ENCODE data around the gene MACROD2.

The MACROD2 gene

DNA sequence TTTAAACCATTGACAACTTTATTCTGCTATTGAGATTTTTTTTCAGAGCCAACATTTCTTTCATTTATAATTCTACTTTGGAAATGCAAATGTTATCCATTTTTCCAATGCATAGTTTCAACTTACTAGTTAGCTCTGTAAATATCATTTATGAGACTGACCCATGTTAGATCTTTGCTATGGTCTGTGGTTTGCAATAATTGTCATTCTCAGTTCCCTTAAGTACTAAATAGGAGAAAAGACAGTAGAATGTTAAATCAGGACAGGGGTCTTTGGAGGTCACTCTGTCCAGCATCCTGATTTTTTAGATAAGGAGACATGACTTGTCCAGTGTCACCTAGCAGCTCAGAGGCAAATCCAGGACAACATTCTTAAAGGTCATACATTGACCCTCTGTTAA lies 864.3 kb downstream of the MACROD2 start:
- no peak for DNase-seq (ENCODE audit: extremely low read depth, low read depth)
- H3K4me3 ChIP-seq (replicated peaks; ENCODE audit: low read depth, low read length) = no peak overlapping the region
- TF ChIP-seq, protein P1, sequence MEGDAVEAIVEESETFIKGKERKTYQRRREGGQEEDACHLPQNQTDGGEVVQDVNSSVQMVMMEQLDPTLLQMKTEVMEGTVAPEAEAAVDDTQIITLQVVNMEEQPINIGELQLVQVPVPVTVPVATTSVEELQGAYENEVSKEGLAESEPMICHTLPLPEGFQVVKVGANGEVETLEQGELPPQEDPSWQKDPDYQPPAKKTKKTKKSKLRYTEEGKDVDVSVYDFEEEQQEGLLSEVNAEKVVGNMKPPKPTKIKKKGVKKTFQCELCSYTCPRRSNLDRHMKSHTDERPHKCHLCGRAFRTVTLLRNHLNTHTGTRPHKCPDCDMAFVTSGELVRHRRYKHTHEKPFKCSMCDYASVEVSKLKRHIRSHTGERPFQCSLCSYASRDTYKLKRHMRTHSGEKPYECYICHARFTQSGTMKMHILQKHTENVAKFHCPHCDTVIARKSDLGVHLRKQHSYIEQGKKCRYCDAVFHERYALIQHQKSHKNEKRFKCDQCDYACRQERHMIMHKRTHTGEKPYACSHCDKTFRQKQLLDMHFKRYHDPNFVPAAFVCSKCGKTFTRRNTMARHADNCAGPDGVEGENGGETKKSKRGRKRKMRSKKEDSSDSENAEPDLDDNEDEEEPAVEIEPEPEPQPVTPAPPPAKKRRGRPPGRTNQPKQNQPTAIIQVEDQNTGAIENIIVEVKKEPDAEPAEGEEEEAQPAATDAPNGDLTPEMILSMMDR (IDR thresholded peaks at IDR 0.05; ENCODE audit: low read depth, low read length, missing control alignments) = no peak

DNA sequence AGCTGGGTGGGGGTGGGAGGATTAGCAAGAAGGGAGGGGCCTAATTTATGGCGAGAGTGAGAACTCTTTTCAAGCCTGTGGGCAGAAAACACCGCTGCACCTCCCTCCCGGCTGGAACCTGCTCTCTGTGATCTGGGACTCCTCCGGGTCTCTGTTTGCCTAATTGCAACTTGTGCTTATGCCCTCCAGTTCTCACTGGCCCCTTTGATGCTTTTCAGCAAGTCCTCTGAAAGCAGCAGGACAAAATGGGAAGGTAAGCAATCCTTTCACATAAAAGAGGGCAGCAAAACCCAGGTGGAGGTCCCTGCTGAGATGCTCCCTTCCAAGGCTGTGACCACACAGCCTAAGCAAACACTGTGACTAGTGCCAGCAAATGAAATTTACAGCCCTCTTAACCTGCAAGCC lies 865.1 kb downstream of the MACROD2 start:
- TF ChIP-seq, protein P1 (IDR thresholded peaks at IDR 0.05; ENCODE audit: low read depth, low read length, missing control alignments) = no peak
- no peak for DNase-seq (ENCODE audit: extremely low read depth, low read depth)

DNA sequence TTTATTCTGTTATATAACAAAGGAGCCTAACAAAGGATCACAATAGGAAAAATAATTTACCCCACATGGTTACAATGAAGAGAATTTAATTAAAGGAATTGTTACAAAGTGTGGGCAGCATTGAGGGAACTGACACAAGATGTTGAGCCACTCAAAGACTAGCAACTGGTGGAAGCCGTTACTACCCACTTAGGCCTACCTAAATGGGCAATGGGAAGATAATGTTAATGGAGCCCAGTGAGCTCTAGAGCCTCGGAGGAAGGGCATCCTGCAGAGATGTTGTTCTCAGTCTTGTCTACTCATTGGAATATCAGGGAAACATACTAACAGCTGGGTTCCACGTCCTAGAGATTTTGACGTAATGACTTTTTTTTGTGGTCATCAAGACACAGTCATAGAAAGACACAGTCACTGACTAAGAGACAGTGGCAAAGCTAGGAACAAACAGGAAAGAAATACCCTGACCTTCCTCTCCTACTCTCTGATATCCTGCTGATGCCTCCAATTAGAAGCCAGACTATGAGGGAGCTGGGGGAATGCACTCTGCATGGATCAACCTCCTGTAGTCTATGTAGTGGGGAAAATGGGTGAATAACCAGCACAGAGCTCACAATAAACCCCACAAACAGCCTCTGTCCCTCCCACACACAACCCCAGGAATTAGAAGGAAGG lies 865.8 kb downstream of the MACROD2 start:
- DNase-seq (ENCODE audit: extremely low read depth, low read depth) = no peak
- H3K4me3 ChIP-seq (replicated peaks; ENCODE audit: low read depth, low read length) = no peak overlapping the region
- TF ChIP-seq, protein P1 (IDR thresholded peaks at IDR 0.05; ENCODE audit: low read depth, low read length, missing control alignments) = no peak

More for the DNA sequence above, 865.1 kb downstream of the MACROD2 start:
- H3K4me3 ChIP-seq (replicated peaks; ENCODE audit: low read depth, low read length) = no peak overlapping the region

DNA sequence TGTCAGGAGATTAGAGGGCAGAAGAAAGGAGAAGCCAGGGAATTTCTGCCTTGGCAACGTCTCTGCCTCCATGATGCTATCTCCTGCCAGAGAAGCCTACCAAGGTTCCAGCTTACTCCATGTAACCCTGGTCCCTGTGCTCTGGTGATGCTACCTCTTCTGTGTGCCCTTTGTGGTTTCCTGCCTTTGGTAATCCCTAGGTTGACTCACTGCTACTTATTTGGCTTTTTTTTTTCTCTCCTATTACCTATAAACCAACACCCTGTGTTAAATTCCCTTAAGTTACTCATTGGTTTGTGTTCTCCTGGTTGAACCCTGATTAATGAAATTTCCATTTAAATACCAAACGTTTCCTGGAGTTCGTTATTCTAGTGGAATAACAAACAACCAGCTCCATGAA lies 869.9 kb downstream of the MACROD2 start:
- TF ChIP-seq, protein P1 (IDR thresholded peaks at IDR 0.05; ENCODE audit: low read depth, low read length, missing control alignments) = no peak
- DNase-seq (ENCODE audit: extremely low read depth, low read depth) = no peak
- no peak overlapping the region for H3K4me3 ChIP-seq (replicated peaks; ENCODE audit: low read depth, low read length)

DNA sequence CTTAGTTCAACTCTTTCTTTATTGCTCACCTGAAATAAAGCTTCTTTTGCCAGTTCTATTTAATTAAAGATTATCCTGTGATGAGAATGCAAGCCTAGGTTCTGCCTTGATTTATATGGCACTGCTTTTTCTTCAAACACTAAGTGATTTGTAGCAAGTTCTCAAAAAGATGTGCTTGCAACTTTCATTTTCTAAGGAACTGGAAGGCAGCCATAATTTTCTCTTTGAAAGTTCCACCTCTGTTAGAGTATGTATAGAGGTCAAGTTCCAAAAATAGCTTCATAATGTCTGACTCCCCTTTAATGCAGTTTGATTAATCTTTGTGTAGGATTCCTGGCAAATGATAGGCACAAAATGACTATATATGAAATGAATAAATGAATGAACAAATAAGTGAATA lies 870.4 kb downstream of the MACROD2 start:
- TF ChIP-seq, protein P1 (IDR thresholded peaks at IDR 0.05; ENCODE audit: low read depth, low read length, missing control alignments) = no peak
- H3K4me3 ChIP-seq (replicated peaks; ENCODE audit: low read depth, low read length) = no peak overlapping the region
- DNase-seq (ENCODE audit: extremely low read depth, low read depth) = no peak

DNA sequence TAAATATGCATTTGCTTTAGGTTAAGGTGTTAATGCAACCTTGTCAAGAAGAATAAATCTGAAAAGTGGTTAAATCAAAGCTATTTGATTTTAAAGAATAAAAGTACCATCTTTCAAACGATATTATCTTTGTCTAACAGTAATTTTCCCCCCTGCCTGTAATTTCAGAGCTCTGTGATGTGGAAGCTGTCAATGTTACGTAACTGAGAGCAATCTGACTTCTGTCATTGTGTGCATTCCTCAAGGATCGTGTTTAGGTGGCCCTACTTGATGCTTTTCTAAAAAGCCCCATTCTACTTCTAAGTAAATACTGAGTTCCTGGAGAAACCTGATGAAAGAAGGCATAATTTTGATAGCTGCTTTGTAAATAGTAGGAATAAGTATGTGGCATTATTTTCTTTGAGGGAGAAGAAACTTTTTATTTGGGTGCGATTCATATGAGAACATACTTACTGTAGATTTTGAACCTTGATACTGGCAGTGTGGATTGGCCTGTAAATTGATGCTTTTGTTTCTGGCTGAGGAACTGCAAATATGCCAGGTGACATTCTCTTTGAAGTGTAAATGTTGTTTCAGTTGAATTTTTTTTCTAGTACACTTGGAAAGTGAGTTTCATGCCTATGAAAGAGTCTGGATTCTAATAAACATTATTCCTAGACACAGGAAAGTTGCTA lies 871.7 kb downstream of the MACROD2 start:
- DNase-seq (ENCODE audit: extremely low read depth, low read depth) = no peak
- H3K4me3 ChIP-seq (replicated peaks; ENCODE audit: low read depth, low read length) = no peak overlapping the region
- TF ChIP-seq, protein P1 (IDR thresholded peaks at IDR 0.05; ENCODE audit: low read depth, low read length, missing control alignments) = no peak

Measured in HFF-Myc (cell line).